ENCODE results near the gene EXOSC9. TPM values are rescaled to one million over a fixed set of nuclear protein-coding genes. Genes with fewer than 3 reads are reported as not detected.

The EXOSC9 gene
- total and polyA plus RNA-seq, 2 experiments from 2014 or later = 41.9 to 44.1 TPM

DNA sequence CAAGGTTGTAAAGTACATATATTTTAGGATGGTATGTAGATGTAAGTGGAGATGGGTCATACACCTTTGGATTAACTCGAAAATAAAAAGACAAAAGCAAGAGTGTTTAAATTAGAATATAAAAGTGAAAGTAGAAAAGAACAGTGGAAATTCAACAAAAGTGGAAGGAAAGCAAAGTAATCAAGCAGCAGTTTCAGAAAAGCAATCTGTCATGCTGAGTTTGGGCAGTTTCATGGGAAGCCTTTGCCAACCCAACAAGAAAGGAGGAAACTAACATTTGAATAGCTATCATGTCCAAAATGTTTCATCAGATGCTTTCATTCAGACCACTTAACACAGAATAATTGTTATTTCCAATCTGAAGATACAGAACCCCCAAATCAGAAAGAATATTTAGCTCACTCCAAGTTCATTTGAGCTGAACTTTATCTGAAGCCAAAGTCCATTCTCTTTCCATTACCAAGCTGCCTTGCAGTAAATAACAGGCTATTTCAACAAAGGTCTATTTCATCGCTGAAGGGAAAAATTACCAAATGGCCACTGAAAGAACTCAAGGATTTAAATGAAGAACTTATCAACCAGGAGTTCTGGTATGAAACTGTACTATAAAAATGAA is 1.8 kb upstream of the EXOSC9 start:
- no peak overlapping the region for H3K4me3 ChIP-seq
- H3K79me2 ChIP-seq (ENCODE audit: insufficient read depth) = peaks cover 31% of the 10 kb centered on the region
- in situ Hi-C loops (cut with MboI) = no loop called here
- H3F3A ChIP-seq (ENCODE audit: insufficient read depth) = peaks cover 17% of the 10 kb centered on the region
- H2AFZ ChIP-seq = peak overlapping the region; percentile 98
- H4K20me1 ChIP-seq (ENCODE audit: insufficient read depth) = no peaks in the 10 kb centered on the region
- no peaks in the 10 kb centered on the region for H3K9me2 ChIP-seq (ENCODE audit: insufficient read depth)
- no peak for TF ChIP-seq EZH2 (IDR thresholded peaks at IDR 0.05; ENCODE audit: insufficient read depth, poor library complexity, severe bottlenecking)
- TF ChIP-seq EZH2phosphoT487 (IDR thresholded peaks at IDR 0.05; ENCODE audit: insufficient read depth, low read depth) = no peak
- H3K36me3 ChIP-seq (ENCODE audit: low read depth) = peaks cover 18% of the 10 kb centered on the region
- H3K4me2 ChIP-seq (ENCODE audit: unreplicated experiment) = no peak overlapping the region
- peaks cover 42% of the 10 kb centered on the region for H3K4me1 ChIP-seq (ENCODE audit: insufficient read depth)
- 98 to 100% methylated on average over 2 of the region's 2 CpGs for WGBS, 2 experiments (ENCODE audit: low coverage in 1 of 2, low lambda C conversion rate in 2 of 2, missing lambda C conversion rate in 2 of 2)
- H3K27ac ChIP-seq = no peak overlapping the region
- no peak for DNase-seq
- no peaks in the 10 kb centered on the region for H3K9me3 ChIP-seq (ENCODE audit: low read depth)
- H3K9ac ChIP-seq = no peak overlapping the region
- H3K27me3 ChIP-seq (replicated peaks; ENCODE audit: insufficient read depth) = no peaks in the 10 kb centered on the region

DNA sequence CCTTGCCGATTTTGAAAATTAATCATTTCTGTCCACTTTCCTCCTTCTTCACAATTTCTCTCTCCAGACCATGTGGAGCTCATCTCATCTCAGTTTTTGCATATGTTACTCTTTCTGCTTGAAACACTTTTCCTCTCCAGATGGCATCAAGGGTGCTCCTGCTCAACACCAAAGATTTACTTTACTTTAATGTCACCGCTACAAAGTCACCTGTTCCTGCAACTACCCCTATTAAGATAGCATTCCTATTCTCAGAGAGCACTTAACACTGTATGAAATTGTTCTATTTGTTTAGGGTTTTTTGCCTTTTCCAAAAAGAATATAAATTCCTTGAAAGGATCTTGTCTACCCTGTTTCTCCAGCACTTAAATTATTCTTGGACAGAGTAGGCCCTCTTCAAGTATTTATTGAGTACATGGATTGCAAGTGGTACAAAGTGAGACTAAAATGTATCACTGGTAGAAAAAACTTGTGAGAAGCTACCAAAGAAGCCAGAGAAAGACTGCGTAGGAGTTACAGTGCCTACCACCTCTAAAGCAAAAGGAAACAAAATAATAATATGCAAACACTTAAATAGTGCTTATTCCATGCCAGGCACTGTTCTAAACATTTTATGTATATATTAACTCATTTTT is 1.1 kb upstream of the EXOSC9 start:
- Histone ChIP-seq H2AFZ (peak overlapping the region; percentile 98), H3F3A (ENCODE audit: insufficient read depth) (peaks cover 12% of the 10 kb centered on the region), H3K79me2 (ENCODE audit: insufficient read depth) (peaks cover 38% of the 10 kb centered on the region), H3K27ac (peak overlapping the region; percentile 89; the same call in 1 of the 2 replicates), H4K20me1 (ENCODE audit: insufficient read depth) (no peaks in the 10 kb centered on the region), H3K4me2 (ENCODE audit: unreplicated experiment) (peak overlapping the region; percentile 94), H3K9me2 (ENCODE audit: insufficient read depth) (no peaks in the 10 kb centered on the region), H3K9me3 (ENCODE audit: low read depth) (no peaks in the 10 kb centered on the region), H3K36me3 (ENCODE audit: low read depth) (peaks cover 25% of the 10 kb centered on the region), H3K4me3 (no peak overlapping the region; the same call in 1 of the 2 replicates), H3K4me1 (ENCODE audit: insufficient read depth) (peaks cover 35% of the 10 kb centered on the region), H3K9ac (peak overlapping the region; percentile 88), H3K27me3 (replicated peaks; ENCODE audit: insufficient read depth) (no peaks in the 10 kb centered on the region)
- in situ Hi-C loops (cut with MboI) = no loop called here
- DNase-seq = no peak
- no peak for TF ChIP-seq EZH2phosphoT487 (IDR thresholded peaks at IDR 0.05; ENCODE audit: insufficient read depth, low read depth)
- no peak for TF ChIP-seq EZH2 (IDR thresholded peaks at IDR 0.05; ENCODE audit: insufficient read depth, poor library complexity, severe bottlenecking)
- 70 to 75% methylated on average over 3 of the region's 3 CpGs for WGBS, 2 experiments (ENCODE audit: low coverage in 1 of 2, low lambda C conversion rate in 2 of 2, missing lambda C conversion rate in 2 of 2)

- in situ Hi-C loops (cut with MboI) = no loop called here
- Histone ChIP-seq H3K9ac (peak overlapping the region; percentile 88), H3K4me2 (ENCODE audit: unreplicated experiment) (peak overlapping the region; percentile 94), H3K79me2 (ENCODE audit: insufficient read depth) (peaks cover 43% of the 10 kb centered on the region), H3K27me3 (replicated peaks; ENCODE audit: insufficient read depth) (no peaks in the 10 kb centered on the region), H3K9me3 (ENCODE audit: low read depth) (no peaks in the 10 kb centered on the region), H3K4me1 (ENCODE audit: insufficient read depth) (peaks cover 29% of the 10 kb centered on the region), H2AFZ (peak overlapping the region; percentile 98), H3K27ac (peak overlapping the region; percentile 89), H4K20me1 (ENCODE audit: insufficient read depth) (no peaks in the 10 kb centered on the region), H3K4me3 (peak overlapping the region; percentile 93), H3F3A (ENCODE audit: insufficient read depth) (peaks cover 10% of the 10 kb centered on the region), H3K9me2 (ENCODE audit: insufficient read depth) (no peaks in the 10 kb centered on the region), H3K36me3 (ENCODE audit: low read depth) (peaks cover 30% of the 10 kb centered on the region)
- WGBS, 2 experiments (ENCODE audit: low coverage in 1 of 2, low lambda C conversion rate in 2 of 2, missing lambda C conversion rate in 2 of 2) = 33 to 44% methylated on average over 8 of the region's 8 CpGs
- TF ChIP-seq EZH2 (IDR thresholded peaks at IDR 0.05; ENCODE audit: insufficient read depth, poor library complexity, severe bottlenecking) = no peak
- no peak for TF ChIP-seq EZH2phosphoT487 (IDR thresholded peaks at IDR 0.05; ENCODE audit: insufficient read depth, low read depth)
- DNase-seq = no peak
Observed at GRCh38 chr4:121800638-121800960, 524 bp upstream of the EXOSC9 start.

DNA sequence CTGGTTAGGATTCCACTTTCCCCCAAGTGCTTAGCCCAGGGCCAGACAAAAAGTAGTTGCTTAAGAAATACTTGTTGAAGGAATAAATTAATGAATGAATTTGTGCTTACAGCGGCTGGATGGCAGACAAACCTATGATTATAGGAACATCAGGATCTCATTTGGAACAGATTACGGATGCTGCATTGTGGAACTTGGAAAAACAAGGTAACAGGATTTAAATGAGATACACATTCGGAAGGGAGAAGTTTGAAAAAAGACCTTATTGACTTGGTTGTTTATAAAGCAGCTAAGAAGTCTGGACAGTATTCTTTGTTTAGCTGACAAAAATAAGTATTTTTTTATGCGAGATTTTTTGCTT is 572 bp downstream of the EXOSC9 start:
- Histone ChIP-seq H3K9me3 (ENCODE audit: low read depth) (no peaks in the 10 kb centered on the region), H3K27ac (peak overlapping the region; percentile 89), H3K4me1 (ENCODE audit: insufficient read depth) (peaks cover 19% of the 10 kb centered on the region), H2AFZ (peak overlapping the region; percentile 98), H3K9me2 (ENCODE audit: insufficient read depth) (no peaks in the 10 kb centered on the region), H3K36me3 (ENCODE audit: low read depth) (peaks cover 39% of the 10 kb centered on the region), H3K4me3 (peak overlapping the region; percentile 93), H3F3A (ENCODE audit: insufficient read depth) (peaks cover 4% of the 10 kb centered on the region; the same call in 1 of the 2 replicates), H3K79me2 (ENCODE audit: insufficient read depth) (peaks cover 49% of the 10 kb centered on the region), H3K4me2 (ENCODE audit: unreplicated experiment) (peak overlapping the region; percentile 94), H4K20me1 (ENCODE audit: insufficient read depth) (no peaks in the 10 kb centered on the region), H3K27me3 (replicated peaks; ENCODE audit: insufficient read depth) (no peaks in the 10 kb centered on the region), H3K9ac (peak overlapping the region; percentile 88)
- WGBS, 2 experiments (ENCODE audit: low coverage in 1 of 2, low lambda C conversion rate in 2 of 2, missing lambda C conversion rate in 2 of 2) = 0 to 1% methylated on average over 4 of the region's 4 CpGs
- in situ Hi-C loops (cut with MboI) = no loop called here
- DNase-seq = no peak
- no peak for TF ChIP-seq EZH2phosphoT487 (IDR thresholded peaks at IDR 0.05; ENCODE audit: insufficient read depth, low read depth)
- no peak for TF ChIP-seq EZH2 (IDR thresholded peaks at IDR 0.05; ENCODE audit: insufficient read depth, poor library complexity, severe bottlenecking)

All from GM23248 (cell line).